Neural cell (in vitro differentiated cells): ENCODE measurements around the gene NEBL.

Source experiments
- EP300 ChIP-seq: fragments of 450-650 bp; conservative IDR thresholded peaks from 2 replicates; pipeline ENCODE4 v1.6.1; 2014; ENCODE audit warnings: antibody characterized with exemption, mild to moderate bottlenecking, moderate library complexity; ENCODE audit not compliant: poor library complexity, severe bottlenecking
- EZH2 ChIP-seq: fragments of 200-600, 300-800 bp; shearing (Covaris generic), sonication (generic); IDR thresholded peaks from 2 replicates; pipeline ENCODE4 v1.6.1; 2014; ENCODE audit warnings: antibody characterized with exemption, low read length, borderline replicate concordance, mild to moderate bottlenecking; ENCODE audit not compliant: insufficient read depth, poor library complexity, severe bottlenecking
- TAF1 ChIP-seq: IDR thresholded peaks from 2 replicates; pipeline ENCODE4 v1.6.1; 2012; ENCODE audit warnings: low read depth
- TF ChIP-seq, protein P1 (sequence below): fragments of 450-650 bp; IDR thresholded peaks from 2 replicates; pipeline ENCODE4 v1.5.1; 2014; ENCODE audit warnings: antibody characterized with exemption, mild to moderate bottlenecking, moderate library complexity; ENCODE audit not compliant: poor library complexity, severe bottlenecking

DNA sequence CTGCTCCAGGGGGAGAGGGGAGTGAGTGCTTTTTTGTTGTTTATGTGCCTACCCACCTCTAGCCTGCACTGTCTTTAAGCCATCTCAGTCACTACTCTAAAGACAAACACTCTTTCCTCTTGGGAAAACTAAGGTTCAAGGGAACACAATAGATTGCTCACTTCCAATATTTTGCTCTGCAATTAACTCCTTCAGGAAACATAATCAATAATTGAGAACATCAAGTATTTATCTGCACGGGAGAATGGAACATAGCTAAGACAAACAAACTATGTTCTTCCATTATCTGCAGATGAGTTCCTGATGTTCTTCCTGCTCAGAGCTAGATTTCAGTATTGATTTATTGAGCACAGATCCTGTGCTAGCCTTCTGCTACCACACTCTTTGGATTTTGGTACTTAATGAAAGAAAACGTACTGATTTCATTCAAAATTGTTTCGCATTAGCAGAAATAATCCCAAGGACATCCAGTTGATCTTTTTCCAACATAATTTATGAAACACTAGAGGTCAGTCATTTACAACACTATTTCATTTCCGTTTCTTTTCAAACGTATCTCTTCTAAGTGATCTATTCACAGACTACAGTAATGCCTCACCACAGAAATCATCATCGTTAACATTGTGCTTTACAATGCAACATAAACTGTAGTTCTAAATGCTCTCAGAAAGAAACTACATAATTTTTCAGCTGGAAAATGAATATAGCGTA is 8.3 kb downstream of the NEBL start:
- TF ChIP-seq, protein P1, sequence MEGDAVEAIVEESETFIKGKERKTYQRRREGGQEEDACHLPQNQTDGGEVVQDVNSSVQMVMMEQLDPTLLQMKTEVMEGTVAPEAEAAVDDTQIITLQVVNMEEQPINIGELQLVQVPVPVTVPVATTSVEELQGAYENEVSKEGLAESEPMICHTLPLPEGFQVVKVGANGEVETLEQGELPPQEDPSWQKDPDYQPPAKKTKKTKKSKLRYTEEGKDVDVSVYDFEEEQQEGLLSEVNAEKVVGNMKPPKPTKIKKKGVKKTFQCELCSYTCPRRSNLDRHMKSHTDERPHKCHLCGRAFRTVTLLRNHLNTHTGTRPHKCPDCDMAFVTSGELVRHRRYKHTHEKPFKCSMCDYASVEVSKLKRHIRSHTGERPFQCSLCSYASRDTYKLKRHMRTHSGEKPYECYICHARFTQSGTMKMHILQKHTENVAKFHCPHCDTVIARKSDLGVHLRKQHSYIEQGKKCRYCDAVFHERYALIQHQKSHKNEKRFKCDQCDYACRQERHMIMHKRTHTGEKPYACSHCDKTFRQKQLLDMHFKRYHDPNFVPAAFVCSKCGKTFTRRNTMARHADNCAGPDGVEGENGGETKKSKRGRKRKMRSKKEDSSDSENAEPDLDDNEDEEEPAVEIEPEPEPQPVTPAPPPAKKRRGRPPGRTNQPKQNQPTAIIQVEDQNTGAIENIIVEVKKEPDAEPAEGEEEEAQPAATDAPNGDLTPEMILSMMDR = peak; percentile 50
- TF ChIP-seq TAF1 (no peak), EZH2 (no peak), EP300 (no peak)
